CD4-positive, alpha-beta T cell (primary cell): ENCODE data around the gene ABR. TPM values are rescaled to one million over a fixed set of nuclear protein-coding genes. Genes with fewer than 3 reads are reported as not detected.

Experiments
- ATAC-seq: fragments of 200-7000 bp; cut with Tn5 transposase; one replicate; pipeline ENCODE4 v1.10.0; 2022; ENCODE audit warnings: mild to moderate bottlenecking; ENCODE audit not compliant: poor library complexity
- CTCF ChIA-PET: fragments of 350-600 bp; sonication (Branson Sonifier 250); formaldehyde crosslinking; loops from one replicate; lab custom pipeline; 2021; ENCODE audit warnings: antibody characterized with exemption, inconsistent platforms; lab: Charles Lee
- POLR2A ChIA-PET: fragments of 350-600 bp; sonication (Branson Sonifier 250); formaldehyde crosslinking; loops from one replicate; lab custom pipeline; 2021; ENCODE audit warnings: antibody characterized with exemption, inconsistent platforms; lab: Charles Lee
- DNase-seq, 14 experiments: peaks; one replicate each; pipeline ENCODE4 v3.0.0-alpha.2; 2013 to 2020; ENCODE audit warnings: mixed read lengths in 2 of 14
- H3K27ac ChIP-seq, 2 donors: one replicate each; pipeline versions ENCODE4 v1.5.1 to v1.7.0; 2013; ENCODE audit warnings: low read length in 2 of 2, low read depth in 1 of 2, mild to moderate bottlenecking in 1 of 2
- H3K27me3 ChIP-seq, 2 experiments: 1 replicate in 1 of 2; 2 replicates in 1 of 2; pipeline versions ENCODE4 v1.6.1 to v1.7.0; 2013; ENCODE audit warnings: low read length in 2 of 2, control low read depth in 1 of 2, mild to moderate bottlenecking in 1 of 2, moderate library complexity in 1 of 2; ENCODE audit not compliant: insufficient read depth in 2 of 2, control insufficient read depth in 1 of 2
- H3K36me3 ChIP-seq: one replicate; pipeline ENCODE4 v1.6.1; 2013; ENCODE audit warnings: low read length, control low read depth; ENCODE audit not compliant: insufficient read depth
- H3K4me1 ChIP-seq: one replicate; pipeline ENCODE4 v1.6.1; 2013; ENCODE audit warnings: low read length, control low read depth; ENCODE audit not compliant: insufficient read depth
- H3K4me3 ChIP-seq: one replicate; pipeline ENCODE4 v1.5.1; 2013; ENCODE audit warnings: mild to moderate bottlenecking, low read length, moderate library complexity
- H3K9me3 ChIP-seq, 2 experiments: 1 replicate in 1 of 2; 2 replicates in 1 of 2; pipeline versions ENCODE4 v1.6.1 to v1.7.0; 2013; ENCODE audit warnings: low read length in 2 of 2, mild to moderate bottlenecking in 2 of 2, control low read depth in 1 of 2, moderate library complexity in 1 of 2; ENCODE audit not compliant: control insufficient read depth in 1 of 2, insufficient read depth in 1 of 2
- H3K27ac Mint-ChIP-seq: one replicate; pipeline ENCODE4 v1.8.0; 2020; ENCODE audit warnings: mixed read lengths
- H3K27me3 Mint-ChIP-seq: one replicate; pipeline ENCODE4 v1.8.0; 2021; ENCODE audit warnings: mixed read lengths
- H3K36me3 Mint-ChIP-seq: one replicate; pipeline ENCODE4 v1.8.0; 2021; ENCODE audit warnings: low read depth, mixed read lengths
- H3K4me1 Mint-ChIP-seq: one replicate; pipeline ENCODE4 v1.8.0; 2021; ENCODE audit warnings: low read depth, mixed read lengths
- H3K4me3 Mint-ChIP-seq: one replicate; pipeline ENCODE4 v1.8.0; 2020; ENCODE audit warnings: mild to moderate bottlenecking, mixed read lengths
- H3K9me3 Mint-ChIP-seq: one replicate; pipeline ENCODE4 v1.8.0; 2020; ENCODE audit warnings: mixed read lengths
- CTCF ChIP-seq: fragments of 200-600 bp; IDR thresholded peaks from one replicate; pipeline ENCODE4 v1.8.0; 2022; ENCODE audit warnings: antibody characterized with exemption, mild to moderate bottlenecking
- intact Hi-C, 2 experiments: fragments of 100-400 bp; cut with DNase I in 1 of 2; cut with micrococcal nuclease in 1 of 2; formaldehyde crosslinking; loops; one replicate each; pipeline versions ENCODE4 v1.15.1 to v1.9.0; 2023 to 2025; cut with DNase I, micrococcal nuclease
- total RNA-seq, 174 experiments: library from RNA in 2 of 174; stranded (reverse) in 2 of 174; gene quantifications; one replicate each; pipeline ENCODE4 v1.2.3 and lab custom pipeline; 2021 to 2026

ABR gene
- total RNA-seq, 2 experiments from 2014 or later, result 72.4 to 74.8 TPM

GRCh38 chr17:1221209-1221608 lies 41.4 kb upstream of the ABR start:
- TF ChIP-seq CTCF, result no peak
- intact Hi-C loops, result no loop called here
- Histone ChIP-seq H3K4me3 (no peak overlapping the region), H3K27ac (no peak overlapping the region), H3K27me3 (peaks cover 0 to 7% of the 10 kb centered on the region in 2 experiments), H3K4me1 (no peaks in the 10 kb centered on the region), H3K36me3 (no peaks in the 10 kb centered on the region), H3K9me3 (no peaks in the 10 kb centered on the region)
- ATAC-seq, result no peak
- Mint-ChIP-seq H3K4me3 (no peak overlapping the region), H3K27me3 (peaks cover 41% of the 10 kb centered on the region), H3K4me1 (no peaks in the 10 kb centered on the region), H3K9me3 (no peaks in the 10 kb centered on the region), H3K36me3 (no peaks in the 10 kb centered on the region), H3K27ac (no peak overlapping the region)
- ChIA-PET CTCF (no interaction called here), POLR2A (interaction anchor here (0.6 kb wide), 1 partner anchor 444 kb away, joined by 3 read pairs; no protein-coding TSS in a partner anchor)
- no peak for DNase-seq

GRCh38 chr17:1220346-1220745 lies 40.6 kb upstream of the ABR start:
- H3K4me1 ChIP-seq, result no peaks in the 10 kb centered on the region
- Mint-ChIP-seq H3K9me3 (no peaks in the 10 kb centered on the region), H3K4me1 (no peaks in the 10 kb centered on the region), H3K27ac (no peak overlapping the region), H3K27me3 (peaks cover 36% of the 10 kb centered on the region), H3K4me3 (no peak overlapping the region), H3K36me3 (no peaks in the 10 kb centered on the region)
- intact Hi-C loops, result no loop called here
- no peaks in the 10 kb centered on the region for H3K36me3 ChIP-seq
- POLR2A ChIA-PET, result no interaction called here
- TF ChIP-seq CTCF, result no peak
- CTCF ChIA-PET, result no interaction called here
- H3K27me3 ChIP-seq, result peaks cover 0 to 7% of the 10 kb centered on the region in 2 experiments
- no peaks in the 10 kb centered on the region for H3K9me3 ChIP-seq
- ATAC-seq (no peak), DNase-seq (no peak)
- H3K27ac ChIP-seq, result no peak overlapping the region
- H3K4me3 ChIP-seq, result no peak overlapping the region

- H3K27ac Mint-ChIP-seq, result no peak overlapping the region
- Histone ChIP-seq H3K36me3 (no peaks in the 10 kb centered on the region), H3K27me3 (peaks cover 0 to 7% of the 10 kb centered on the region in 2 experiments), H3K4me1 (no peaks in the 10 kb centered on the region), H3K27ac (no peak overlapping the region), H3K4me3 (no peak overlapping the region), H3K9me3 (no peaks in the 10 kb centered on the region)
- intact Hi-C loops, result no loop called here
- no peaks in the 10 kb centered on the region for H3K36me3 Mint-ChIP-seq
- no peak for TF ChIP-seq CTCF
- no peaks in the 10 kb centered on the region for H3K4me1 Mint-ChIP-seq
- ChIA-PET CTCF (no interaction called here), POLR2A (no interaction called here)
- H3K4me3 Mint-ChIP-seq, result no peak overlapping the region
- ATAC-seq (no peak), DNase-seq (no peak)
- peaks cover 25% of the 10 kb centered on the region for H3K27me3 Mint-ChIP-seq
- H3K9me3 Mint-ChIP-seq, result no peaks in the 10 kb centered on the region
Measured at GRCh38 chr17:1217089-1217385, 37.3 kb upstream of the ABR start.
